Esophagus (tissue), 2 donors: ENCODE measurements around the gene AWAT2. TPM values are rescaled to one million over a fixed set of nuclear protein-coding genes. Genes with fewer than 3 reads are reported as not detected.

ENCODE experiments used
- H3K27ac ChIP-seq, 2 donors: one replicate each; pipeline ENCODE4 v1.5.1; 2013; ENCODE audit warnings: low read depth in 2 of 2, mild to moderate bottlenecking in 2 of 2, inconsistent platforms in 1 of 2, low read length in 1 of 2, moderate library complexity in 1 of 2
- H3K27me3 ChIP-seq, 2 donors: one replicate each; pipeline ENCODE4 v1.6.1; 2013; ENCODE audit warnings: low read length in 2 of 2, control low read depth in 1 of 2, mild to moderate bottlenecking in 1 of 2; ENCODE audit not compliant: insufficient read depth in 2 of 2, control insufficient read depth in 1 of 2
- H3K36me3 ChIP-seq, 2 donors: one replicate each; pipeline ENCODE4 v1.6.1; 2013; ENCODE audit warnings: low read length in 1 of 2; ENCODE audit not compliant: control insufficient read depth in 2 of 2, insufficient read depth in 2 of 2
- H3K4me1 ChIP-seq, 2 donors: one replicate each; pipeline ENCODE4 v1.6.1; 2013; ENCODE audit warnings: low read length in 1 of 2; ENCODE audit not compliant: control insufficient read depth in 2 of 2, insufficient read depth in 2 of 2
- H3K4me3 ChIP-seq, 2 donors: one replicate each; pipeline ENCODE4 v1.5.1; 2013; ENCODE audit warnings: low read length in 2 of 2, mild to moderate bottlenecking in 2 of 2, low read depth in 1 of 2, moderate library complexity in 1 of 2
- H3K9me3 ChIP-seq, 2 donors: one replicate each; pipeline ENCODE4 v1.6.1; 2013; ENCODE audit warnings: mild to moderate bottlenecking in 2 of 2, low read depth in 1 of 2, low read length in 1 of 2, moderate library complexity in 1 of 2; ENCODE audit not compliant: control insufficient read depth in 2 of 2, insufficient read depth in 1 of 2
- WGBS, 2 donors: extraction: QIAGEN DNeasy Blood & Tissue Kit; methylation state at CpG; one replicate each; pipeline ENCODE4 v1.1.7; 2013; 5-methylcytosine and 5-hydroxymethylcytosine counted together
- polyA plus RNA-seq, 2 donors: library from polyadenylated mRNA; stranded (reverse); fragments of 200-250 nt; gene quantifications; one replicate each; pipeline ENCODE4 v1.2.3, GENCODE V29; 2013
- donor health status: healthy with polysubstance abuse.
- donor health status: Bipolar disorder and iron deficiency.

Gene AWAT2
- polyA plus RNA-seq, 2 donors: not detected

- H3K27me3 ChIP-seq: peaks cover 0 to 4% of the 10 kb centered on the region in 2 donors
- no peak overlapping the region for H3K4me3 ChIP-seq
- H3K27ac ChIP-seq: no peak overlapping the region
- no peaks in the 10 kb centered on the region for H3K36me3 ChIP-seq
- WGBS, 2 donors: 85 to 92% methylated on average over 5 of the region's 5 CpGs
- no peaks in the 10 kb centered on the region for H3K4me1 ChIP-seq
- H3K9me3 ChIP-seq: peaks cover 0 to 2% of the 10 kb centered on the region in 2 donors
Observed at GRCh38 chrX:70079297-70079696, 29.6 kb upstream of the AWAT2 start.

- Histone ChIP-seq H3K36me3 (no peaks in the 10 kb centered on the region), H3K9me3 (no peaks in the 10 kb centered on the region), H3K4me3 (no peak overlapping the region), H3K27ac (no peak overlapping the region), H3K27me3 (no peaks in the 10 kb centered on the region), H3K4me1 (no peaks in the 10 kb centered on the region)
- WGBS, 2 donors: 82 to 92% methylated on average over 7 of the region's 7 CpGs
Observed at GRCh38 chrX:70066646-70067045, 16.9 kb upstream of the AWAT2 start.

- 89 to 95% methylated on average over 50 to 52 of the region's 52 CpGs for WGBS, 2 donors
- Histone ChIP-seq H3K4me3 (no peak overlapping the region), H3K27me3 (no peaks in the 10 kb centered on the region), H3K27ac (no peak overlapping the region), H3K4me1 (no peaks in the 10 kb centered on the region), H3K9me3 (no peaks in the 10 kb centered on the region), H3K36me3 (no peaks in the 10 kb centered on the region)
Observed at GRCh38 chrX:70062961-70063550, 13.3 kb upstream of the AWAT2 start.

GRCh38 chrX:70062076-70062475 is 12.3 kb upstream of the AWAT2 start, which contains the start of gene OTUD6A:
TSS of gene OTUD6A (plus strand) at chrX:70062457. CDS start at chrX:70062525, 68 bp downstream.
- H3K9me3 ChIP-seq: no peaks in the 10 kb centered on the region
- H3K27ac ChIP-seq: no peak within 1 kb of the TSS
- H3K27me3 ChIP-seq: no peaks in the 10 kb centered on the region
- no peaks in the 10 kb centered on the region for H3K36me3 ChIP-seq
- H3K4me1 ChIP-seq: no peaks in the 10 kb centered on the region
- 93 to 95% methylated on average over 14 of the region's 14 CpGs for WGBS, 2 donors
- no peak within 1 kb of the TSS for H3K4me3 ChIP-seq

GRCh38 chrX:70054391-70054790 is 4.7 kb upstream of the AWAT2 start:
- 77 to 89% methylated on average over 5 of the region's 5 CpGs for WGBS, 2 donors

GRCh38 chrX:70052895-70053615 is 3.3 kb upstream of the AWAT2 start:
- Histone ChIP-seq H3K9me3 (no peaks in the 10 kb centered on the region), H3K27ac (no peak overlapping the region), H3K27me3 (peaks cover 0 to 2% of the 10 kb centered on the region in 2 donors), H3K4me3 (no peak overlapping the region), H3K4me1 (no peaks in the 10 kb centered on the region), H3K36me3 (no peaks in the 10 kb centered on the region)
- 75 to 83% methylated on average over 11 of the region's 11 CpGs for WGBS, 2 donors

More at GRCh38 chrX:70054391-70054790, 4.7 kb upstream of the AWAT2 start:
- Histone ChIP-seq H3K9me3 (no peaks in the 10 kb centered on the region), H3K36me3 (no peaks in the 10 kb centered on the region), H3K27me3 (no peaks in the 10 kb centered on the region), H3K27ac (no peak overlapping the region), H3K4me1 (no peaks in the 10 kb centered on the region), H3K4me3 (no peak overlapping the region)

- Histone ChIP-seq H3K27ac (no peak overlapping the region), H3K27me3 (peaks cover 0 to 4% of the 10 kb centered on the region in 2 donors), H3K9me3 (no peaks in the 10 kb centered on the region), H3K36me3 (no peaks in the 10 kb centered on the region), H3K4me3 (no peak overlapping the region), H3K4me1 (no peaks in the 10 kb centered on the region)
- WGBS, 2 donors: 70 to 83% methylated on average over 3 of the region's 3 CpGs
Observed at GRCh38 chrX:70049406-70049805, 332 bp downstream of the AWAT2 start.

- Histone ChIP-seq H3K27ac (no peak overlapping the region), H3K36me3 (no peaks in the 10 kb centered on the region), H3K27me3 (peaks cover 0 to 6% of the 10 kb centered on the region in 2 donors), H3K4me1 (peaks cover 0 to 3% of the 10 kb centered on the region in 2 donors), H3K9me3 (no peaks in the 10 kb centered on the region), H3K4me3 (no peak overlapping the region)
Observed at GRCh38 chrX:70046978-70047377, 2.8 kb downstream of the AWAT2 start.

GRCh38 chrX:70044541-70045245 is 5.0 kb downstream of the AWAT2 start:
- H3K4me3 ChIP-seq: no peak overlapping the region
- WGBS, 2 donors: 65 to 86% methylated on average over 4 of the region's 4 CpGs
- peaks cover 0 to 6% of the 10 kb centered on the region in 2 donors for H3K27me3 ChIP-seq
- H3K36me3 ChIP-seq: no peaks in the 10 kb centered on the region
- peaks cover 0 to 8% of the 10 kb centered on the region in 2 donors for H3K4me1 ChIP-seq
- H3K27ac ChIP-seq: no peak overlapping the region
- no peaks in the 10 kb centered on the region for H3K9me3 ChIP-seq
